K562 (cell line): ENCODE measurements around the gene ALG9. TPM values are rescaled to one million over a fixed set of nuclear protein-coding genes. Genes with fewer than 3 reads are reported as not detected.

Experiments
- ATAC-seq: fragments of 200-7000 bp; cut with Tn5 transposase; 3 replicates; pipeline ENCODE4 v1.9.1; 2020; ENCODE audit warnings: moderate library complexity
- BruUV-seq: library from RNA; stranded (reverse); fragments of 400-500 nt; replicated peaks from 2 replicates; lab custom pipeline; 2021; lab: Mats Ljungman, UMichigan
- CTCF ChIA-PET: fragments of 300-600 bp; formaldehyde crosslinking; extraction: SDS; loops from one replicate; lab custom pipeline; 2021; ENCODE audit warnings: low intra/inter-chr PET ratio; lab: Yijun Ruan, JAX
- POLR2A ChIA-PET: fragments of 300-600, 350-650 bp; sonication (Branson Sonifier 250); formaldehyde crosslinking; extraction: SDS; loops from one replicate; lab custom pipeline; 2021; ENCODE audit warnings: antibody characterized with exemption, inconsistent platforms; lab: Yijun Ruan, JAX
- DNase-seq, 4 experiments: peaks; one replicate each; pipeline versions ENCODE4 v3.0.0 to v3.0.0-alpha.2; 2011 to 2018; ENCODE audit warnings: low spot score in 3 of 4, mixed read lengths in 3 of 4; ENCODE audit errors: extremely low read depth in 1 of 4
- FAIRE-seq: peaks from 2 replicates; lab custom pipeline; 2011; peaks lifted over from hg19 to GRCh38; lab: Jason Lieb, UNC
- H2AFZ ChIP-seq: 2 replicates; pipeline ENCODE4 v1.6.0; 2011; ENCODE audit warnings: low read depth, low read length, control low read depth, inconsistent platforms
- H3K27ac ChIP-seq: fragments of 200-600 bp; 3 replicates; pipeline ENCODE4 v1.8.0; 2011; ENCODE audit warnings: low read depth, mild to moderate bottlenecking, control low read depth, inconsistent platforms, low read length, moderate library complexity, mixed read lengths; ENCODE audit errors: extremely low read depth
- H3K27me3 ChIP-seq, 2 experiments: fragments of 300-600 bp in 1 of 2; 2 replicates in 1 of 2; 3 replicates in 1 of 2; pipeline versions ENCODE4 v1.6.0 to v1.8.0; 2011; ENCODE audit warnings: inconsistent platforms in 2 of 2, low read length in 2 of 2, mild to moderate bottlenecking in 1 of 2, mixed read lengths in 1 of 2, moderate library complexity in 1 of 2; ENCODE audit not compliant: control insufficient read depth in 2 of 2, insufficient read depth in 2 of 2
- H3K36me3 ChIP-seq: fragments of 300-600 bp; 3 replicates; pipeline ENCODE4 v1.8.0; 2011; ENCODE audit warnings: mild to moderate bottlenecking, low read length, inconsistent platforms; ENCODE audit not compliant: control insufficient read depth, insufficient read depth
- H3K4me1 ChIP-seq, 2 experiments: fragments of 200-600 bp in 1 of 2; replicated peaks in 1 of 2; 2 replicates in 1 of 2; 3 replicates in 1 of 2; pipeline versions ENCODE4 v1.5.1 to v1.8.0; 2011; ENCODE audit warnings: inconsistent platforms in 2 of 2, low read length in 2 of 2, mild to moderate bottlenecking in 1 of 2, mixed read lengths in 1 of 2, moderate library complexity in 1 of 2; ENCODE audit not compliant: control insufficient read depth in 2 of 2, insufficient read depth in 2 of 2
- H3K4me2 ChIP-seq: 2 replicates; pipeline ENCODE4 v1.6.1; 2011; ENCODE audit warnings: low read length, control low read depth, inconsistent platforms, mixed read lengths; ENCODE audit not compliant: insufficient read depth
- H3K4me3 ChIP-seq: fragments of 200-600 bp; sonication (generic), shearing (Covaris generic); 2 replicates; pipeline ENCODE4 v1.5.1; 2016; ENCODE audit warnings: control low read depth, inconsistent platforms
- H3K79me2 ChIP-seq: fragments of 200-600 bp; 3 replicates; pipeline ENCODE4 v1.8.0; 2011; ENCODE audit warnings: low read length, inconsistent platforms; ENCODE audit not compliant: control insufficient read depth, insufficient read depth
- H3K9ac ChIP-seq, 2 experiments: 2 replicates each; pipeline versions ENCODE4 v1.6.0 to v1.6.1; 2011; ENCODE audit warnings: low read depth in 2 of 2, low read length in 2 of 2, control low read depth in 1 of 2, inconsistent platforms in 1 of 2, mild to moderate bottlenecking in 1 of 2, mixed read lengths in 1 of 2; ENCODE audit not compliant: insufficient read depth in 1 of 2
- H3K9me1 ChIP-seq: one replicate; pipeline ENCODE4 v1.6.0; 2011; ENCODE audit warnings: inconsistent platforms, mild to moderate bottlenecking, low read length, moderate library complexity; ENCODE audit not compliant: control insufficient read depth, insufficient read depth
- H3K9me3 ChIP-seq: replicated peaks from 2 replicates; pipeline ENCODE4 v1.5.1; 2011; ENCODE audit warnings: low read depth, low read length, inconsistent platforms; ENCODE audit not compliant: control insufficient read depth, insufficient read depth
- H4K20me1 ChIP-seq: replicated peaks from 2 replicates; pipeline ENCODE4 v1.6.1; 2011; ENCODE audit warnings: low read length, inconsistent platforms, mixed read lengths; ENCODE audit not compliant: control insufficient read depth, insufficient read depth
- BRCA1 ChIP-seq, 2 experiments: fragments of 450-650 bp in 1 of 2; sonication (generic) in 1 of 2; formaldehyde crosslinking in 1 of 2; IDR thresholded peaks; 2 replicates each; pipeline versions ENCODE4 v1.5.0 to v1.6.1; 2017 to 2020; ENCODE audit warnings: mild to moderate bottlenecking in 1 of 2, missing genetic modification reagents in 1 of 2
- ELK1 ChIP-seq: sonication (generic); formaldehyde crosslinking; IDR thresholded peaks from 2 replicates; pipeline ENCODE4 v1.8.1; 2022; ENCODE audit warnings: missing genetic modification reagents
- GTF2F1 ChIP-seq: IDR thresholded peaks from 2 replicates; pipeline ENCODE4 v1.6.1; 2011; ENCODE audit warnings: low read depth, low read length, improper control_type of control experiment
- HINFP ChIP-seq: fragments of 450-650 bp; conservative IDR thresholded peaks from 2 replicates; pipeline ENCODE4 v1.6.1; 2016; ENCODE audit warnings: missing genetic modification characterization, low read depth, mild to moderate bottlenecking, control low read depth, missing compliant biosample characterization
- NCOR1 ChIP-seq: fragments of 450-650 bp; IDR thresholded peaks from 2 replicates; pipeline ENCODE4 v1.6.1; 2016; ENCODE audit warnings: mild to moderate bottlenecking, moderate library complexity
- PPARD ChIP-seq: fragments of 250-450 bp; sonication (Bioruptor Pico); IDR thresholded peaks from 2 replicates; pipeline ENCODE4 v1.8.0; 2022; ENCODE audit warnings: inconsistent platforms, mild to moderate bottlenecking, moderate library complexity
- TBL1XR1 ChIP-seq, 2 experiments: IDR thresholded peaks; 2 replicates each; pipeline ENCODE4 v1.6.1; 2012; ENCODE audit warnings: improper control_type of control experiment in 2 of 2, low read length in 2 of 2, mild to moderate bottlenecking in 1 of 2
- TSHZ1 ChIP-seq: fragments of 250-450 bp; sonication (Bioruptor Pico); IDR thresholded peaks from 2 replicates; pipeline ENCODE4 v1.4.0; 2020; ENCODE audit warnings: mild to moderate bottlenecking, moderate library complexity
- WGBS: fragments of 100-300 bp; shearing (Covaris generic); methylation state at CpG from one replicate; pipeline ENCODE4 v1.1.6; 2016; ENCODE audit warnings: low coverage, mixed read lengths; ENCODE audit not compliant: insufficient coverage; ENCODE audit errors: missing lambda C conversion rate; 5-methylcytosine and 5-hydroxymethylcytosine counted together
- in situ Hi-C: fragments of 300-500 bp; cut with MboI; formaldehyde crosslinking; loops from 4 replicates; pipeline ENCODE4 v1.15.0; 2018; ENCODE audit warnings: inconsistent platforms, mixed read lengths
- intact Hi-C: fragments of 100-400 bp; cut with micrococcal nuclease; formaldehyde crosslinking; loops from 2 replicates; pipeline ENCODE4 v1.14.2; 2022
- polyA plus RNA-seq, 8 experiments: library from polyadenylated mRNA; depleted of rRNA in 4 of 8; stranded (reverse) in 5 of 8; unstranded in 3 of 8; fragments of >200 nt; fragmentation: Nextera tagmentation in 2 of 8; fragmentation: Illumina TruSeq in 1 of 8; extraction: Ambion mirVana in 2 of 8; extraction: Trizol in 1 of 8; gene quantifications; 2 replicates each; pipeline versions ENCODE4 v1.2.1 to v1.2.3, GENCODE V29; 2011 to 2014; ENCODE audit warnings: inconsistent platforms in 1 of 8, missing spikeins in 1 of 8
- total RNA-seq, 7 experiments: library from RNA; depleted of rRNA in 6 of 7; stranded (reverse); fragments of >200 nt in 6 of 7; fragmentation: Illumina TruSeq in 2 of 7; extraction: Trizol in 2 of 7; gene quantifications; 2 replicates each; pipeline versions ENCODE4 v1.2.1 to v1.2.3, GENCODE V29; 2011 to 2021; ENCODE audit warnings: low replicate concordance in 1 of 7

The ALG9 gene
- total and polyA plus RNA-seq, 9 of the 15 experiments (the other 6 are each of a cell fraction or from before 2014, with no cell fraction given), result 11.5 to 40.5 (median 24.9) TPM

- WGBS, result 71% methylated on average over 5 of the region's 5 CpGs
- H3K9me1 ChIP-seq, result peaks cover 3% of the 10 kb centered on the region
- H3K27ac ChIP-seq, result no peak overlapping the region
- no peaks in the 10 kb centered on the region for H4K20me1 ChIP-seq
- H3K4me2 ChIP-seq, result no peak overlapping the region
- H3K9ac ChIP-seq, result no peak overlapping the region
- H3K36me3 ChIP-seq, result no peaks in the 10 kb centered on the region
- FAIRE-seq (no peak), DNase-seq (no peak), ATAC-seq (no peak)
- ChIA-PET POLR2A (interaction anchor here (1.3 kb wide), 1 partner anchor 19 kb away, joined by 3 read pairs; no protein-coding TSS in a partner anchor), CTCF (no interaction called here)
- TF ChIP-seq BRCA1 (IDR thresholded peaks at IDR 0.05) (no peak), BRCA1 (CRISPR knock-in tag; IDR thresholded peaks at IDR 0.05) (no peak), NCOR1 (no peak), PPARD (no peak)
- peaks cover 35 to 37% of the 10 kb centered on the region in 2 experiments; a peak in 4 of 5 replicates for H3K4me1 ChIP-seq
- H2AFZ ChIP-seq, result peak overlapping the region; percentile 80
- no TSS peak for BruUV-seq
- H3K4me3 ChIP-seq, result no peak overlapping the region
- no peaks in the 10 kb centered on the region for H3K27me3 ChIP-seq
- no peaks in the 10 kb centered on the region for H3K79me2 ChIP-seq
- intact Hi-C loops, result no loop called here
- in situ Hi-C loops, result no loop called here
- peaks cover 5% of the 10 kb centered on the region; the same call in 1 of the 2 replicates for H3K9me3 ChIP-seq
Measured at GRCh38 chr11:111908639-111909305, 37.4 kb upstream of the ALG9 start.

- ChIA-PET POLR2A (interaction anchor here (1.0 kb wide), 1 partner anchor 18 kb away, joined by 3 read pairs; no protein-coding TSS in a partner anchor), CTCF (no interaction called here)
- Histone ChIP-seq H3K4me1 (peaks cover 17 to 28% of the 10 kb centered on the region in 2 experiments; a peak in 4 of 5 replicates), H3K4me2 (no peak overlapping the region), H2AFZ (peak overlapping the region; percentile 69; the same call in 1 of the 2 replicates), H3K9ac (no peak overlapping the region), H4K20me1 (no peaks in the 10 kb centered on the region), H3K9me3 (peaks cover 5% of the 10 kb centered on the region; the same call in 1 of the 2 replicates), H3K9me1 (no peaks in the 10 kb centered on the region), H3K27me3 (no peaks in the 10 kb centered on the region), H3K36me3 (no peaks in the 10 kb centered on the region), H3K79me2 (no peaks in the 10 kb centered on the region), H3K27ac (no peak overlapping the region), H3K4me3 (no peak overlapping the region)
- no TSS peak for BruUV-seq
- intact Hi-C loops (no loop called here), in situ Hi-C loops (no loop called here)
- DNase-seq, result no peak
- WGBS, result 44% methylated on average over 1 of the region's 1 CpG
- FAIRE-seq, result no peak
- no peak for ATAC-seq
- TF ChIP-seq GTF2F1 (no peak), TSHZ1 (CRISPR knock-in tag) (no peak), HINFP (no peak), ELK1 (CRISPR knock-in tag) (no peak), TBL1XR1 (IDR thresholded peaks at IDR 0.05; ENCODE audit: low read length in 2 of 2) (no peak)
Measured at GRCh38 chr11:111906680-111907079, 35.3 kb upstream of the ALG9 start.
